Medulla oblongata (tissue), 1 donor: ENCODE data around the gene GABRB3.

Source experiments
- DNase-seq: peaks from one replicate; pipeline ENCODE4 v3.0.0-alpha.2; 2015; ENCODE audit errors: extremely low spot score

GABRB3 gene

GRCh38 chr15:26676115-26676514, 96.8 kb downstream of the GABRB3 start:
- DNase-seq: no peak

- no peak for DNase-seq
These were observed 98.4 kb downstream of the GABRB3 start for GRCh38 chr15:26674467-26674866.

- DNase-seq: no peak
These were observed 99.4 kb downstream of the GABRB3 start for GRCh38 chr15:26673445-26673844.

GRCh38 chr15:26670116-26670515, 102.8 kb downstream of the GABRB3 start:
- DNase-seq: no peak

- peak; percentile 28 for DNase-seq
These were observed 105.5 kb downstream of the GABRB3 start for GRCh38 chr15:26667222-26667988.

GRCh38 chr15:26665957-26666791, 106.7 kb downstream of the GABRB3 start:
- DNase-seq: peak; percentile 12

- no peak for DNase-seq
These were observed 110.6 kb downstream of the GABRB3 start for GRCh38 chr15:26662283-26662682.

- no peak for DNase-seq
These were observed 111.1 kb downstream of the GABRB3 start for GRCh38 chr15:26661748-26662147.

- DNase-seq: no peak
These were observed 111.8 kb downstream of the GABRB3 start for GRCh38 chr15:26661107-26661506.

- DNase-seq: no peak
These were observed 112.6 kb downstream of the GABRB3 start for GRCh38 chr15:26660241-26660640.

GRCh38 chr15:26658290-26658689, 114.6 kb downstream of the GABRB3 start:
- no peak for DNase-seq

GRCh38 chr15:26656080-26656479, 116.8 kb downstream of the GABRB3 start:
- no peak for DNase-seq

GRCh38 chr15:26651909-26652308, 121.0 kb downstream of the GABRB3 start:
- no peak for DNase-seq

- DNase-seq: no peak
These were observed 124.2 kb downstream of the GABRB3 start for GRCh38 chr15:26648676-26649075.

GRCh38 chr15:26644948-26645347, 127.9 kb downstream of the GABRB3 start:
- no peak for DNase-seq

- no peak for DNase-seq
These were observed 131.7 kb downstream of the GABRB3 start for GRCh38 chr15:26641144-26641543.

- DNase-seq: no peak
These were observed 132.3 kb downstream of the GABRB3 start for GRCh38 chr15:26640601-26641000.

- DNase-seq: no peak
These were observed 132.9 kb downstream of the GABRB3 start for GRCh38 chr15:26639966-26640365.

GRCh38 chr15:26635614-26636013, 137.3 kb downstream of the GABRB3 start:
- no peak for DNase-seq

GRCh38 chr15:26635105-26635504, 137.8 kb downstream of the GABRB3 start:
- DNase-seq: no peak

- DNase-seq: no peak
These were observed 138.5 kb downstream of the GABRB3 start for GRCh38 chr15:26634319-26634718.

GRCh38 chr15:26632500-26632899, 140.4 kb downstream of the GABRB3 start:
- no peak for DNase-seq

- no peak for DNase-seq
These were observed 141.0 kb downstream of the GABRB3 start for GRCh38 chr15:26631894-26632293.
